Ectodermal cell (in vitro differentiated cells): ENCODE results near the gene ALDH8A1.

Source experiments
- H3K27ac ChIP-seq: 2 replicates; pipeline ENCODE4 v1.7.0; 2013; ENCODE audit warnings: mild to moderate bottlenecking, low read depth, low read length; ENCODE audit not compliant: insufficient read depth, poor library complexity, severe bottlenecking
- H3K27me3 ChIP-seq: 2 replicates; pipeline ENCODE4 v1.7.0; 2013; ENCODE audit warnings: mild to moderate bottlenecking, low read length; ENCODE audit not compliant: insufficient read depth, control insufficient read depth, poor library complexity, severe bottlenecking
- H3K36me3 ChIP-seq: one replicate; pipeline ENCODE4 v1.7.0; 2013; ENCODE audit warnings: low read length; ENCODE audit not compliant: control insufficient read depth, insufficient read depth
- H3K4me1 ChIP-seq: one replicate; pipeline ENCODE4 v1.7.0; 2013; ENCODE audit warnings: low read length; ENCODE audit not compliant: control insufficient read depth, insufficient read depth
- H3K4me3 ChIP-seq: 2 replicates; pipeline ENCODE4 v1.7.0; 2013; ENCODE audit warnings: low read depth, low read length, control low read depth; ENCODE audit not compliant: insufficient read depth
- H3K9me3 ChIP-seq: 2 replicates; pipeline ENCODE4 v1.7.0; 2013; ENCODE audit warnings: mild to moderate bottlenecking, low read length, moderate library complexity; ENCODE audit not compliant: control insufficient read depth
- WGBS, 2 experiments: methylation state at CpG; one replicate each; pipeline ENCODE4 v1.1.7; 2013; ENCODE audit warnings: missing lambda C conversion rate in 2 of 2; 5-methylcytosine and 5-hydroxymethylcytosine counted together

Gene ALDH8A1

GRCh38 chr6:134936476-134936875 is 13.4 kb downstream of the ALDH8A1 start:
- Histone ChIP-seq H3K9me3 (no peaks in the 10 kb centered on the region), H3K36me3 (no peaks in the 10 kb centered on the region), H3K4me3 (no peak overlapping the region), H3K27ac (no peak overlapping the region), H3K27me3 (no peaks in the 10 kb centered on the region), H3K4me1 (no peaks in the 10 kb centered on the region)
- 88 to 95% methylated on average over 5 of the region's 5 CpGs for WGBS, 2 experiments

GRCh38 chr6:134934793-134935485 is 15.0 kb downstream of the ALDH8A1 start:
- Histone ChIP-seq H3K27me3 (no peaks in the 10 kb centered on the region), H3K4me1 (no peaks in the 10 kb centered on the region), H3K36me3 (no peaks in the 10 kb centered on the region), H3K4me3 (no peak overlapping the region), H3K9me3 (no peaks in the 10 kb centered on the region), H3K27ac (no peak overlapping the region)
- 92 to 93% methylated on average over 4 to 5 of the region's 5 CpGs for WGBS, 2 experiments

- Histone ChIP-seq H3K9me3 (no peaks in the 10 kb centered on the region), H3K4me3 (no peak overlapping the region), H3K27ac (no peak overlapping the region), H3K27me3 (no peaks in the 10 kb centered on the region), H3K36me3 (no peaks in the 10 kb centered on the region), H3K4me1 (no peaks in the 10 kb centered on the region)
- WGBS, 2 experiments = 94 to 96% methylated on average over 11 of the region's 11 CpGs
These were observed 17.1 kb downstream of the ALDH8A1 start for GRCh38 chr6:134932535-134933470.

- 72 to 75% methylated on average over 5 of the region's 5 CpGs for WGBS, 2 experiments
These were observed 17.8 kb downstream of the ALDH8A1 start for GRCh38 chr6:134932098-134932497.

GRCh38 chr6:134930463-134930862 is 19.4 kb downstream of the ALDH8A1 start:
- H3K27me3 ChIP-seq = no peaks in the 10 kb centered on the region
- no peaks in the 10 kb centered on the region for H3K36me3 ChIP-seq
- H3K9me3 ChIP-seq = no peaks in the 10 kb centered on the region
- H3K27ac ChIP-seq = no peak overlapping the region
- no peak overlapping the region for H3K4me3 ChIP-seq
- 95 to 96% methylated on average over 6 of the region's 6 CpGs for WGBS, 2 experiments
- no peaks in the 10 kb centered on the region for H3K4me1 ChIP-seq

More at GRCh38 chr6:134932098-134932497, 17.8 kb downstream of the ALDH8A1 start:
- H3K27me3 ChIP-seq = no peaks in the 10 kb centered on the region
- H3K4me3 ChIP-seq = no peak overlapping the region
- no peak overlapping the region for H3K27ac ChIP-seq
- no peaks in the 10 kb centered on the region for H3K9me3 ChIP-seq
- H3K36me3 ChIP-seq = no peaks in the 10 kb centered on the region
- no peaks in the 10 kb centered on the region for H3K4me1 ChIP-seq

- 91 to 94% methylated on average over 6 of the region's 6 CpGs for WGBS, 2 experiments
These were observed 21.6 kb downstream of the ALDH8A1 start for GRCh38 chr6:134928151-134928900.

DNA sequence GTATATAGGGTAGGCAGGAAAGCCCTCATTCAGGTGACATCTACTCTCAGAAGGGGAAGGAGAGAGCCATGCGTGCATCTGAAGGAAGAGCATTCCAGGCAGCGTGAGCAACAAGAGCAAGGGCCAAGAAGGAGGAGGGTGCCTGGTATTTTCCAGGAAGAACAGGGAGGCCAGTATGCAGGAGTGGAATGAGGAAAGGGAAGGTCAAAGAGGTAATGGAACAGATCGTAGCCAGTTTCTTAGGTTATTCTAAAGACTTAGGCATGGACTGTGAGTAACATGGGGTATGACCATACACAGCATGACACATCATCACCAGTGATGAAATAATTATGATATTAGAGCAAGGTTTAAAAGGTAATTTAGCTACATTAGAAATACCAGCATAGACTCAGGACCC is 24.1 kb downstream of the ALDH8A1 start:
- Histone ChIP-seq H3K36me3 (no peaks in the 10 kb centered on the region), H3K9me3 (no peaks in the 10 kb centered on the region), H3K4me1 (no peaks in the 10 kb centered on the region), H3K4me3 (no peak overlapping the region), H3K27me3 (no peaks in the 10 kb centered on the region), H3K27ac (no peak overlapping the region)
- whole genome bisulfite sequencing, 2 experiments = 92 to 97% methylated on average over 3 of the region's 3 CpGs

More at GRCh38 chr6:134928151-134928900, 21.6 kb downstream of the ALDH8A1 start:
- Histone ChIP-seq H3K4me1 (no peaks in the 10 kb centered on the region), H3K27ac (no peak overlapping the region), H3K27me3 (no peaks in the 10 kb centered on the region), H3K36me3 (no peaks in the 10 kb centered on the region), H3K9me3 (no peaks in the 10 kb centered on the region), H3K4me3 (no peak overlapping the region)

DNA sequence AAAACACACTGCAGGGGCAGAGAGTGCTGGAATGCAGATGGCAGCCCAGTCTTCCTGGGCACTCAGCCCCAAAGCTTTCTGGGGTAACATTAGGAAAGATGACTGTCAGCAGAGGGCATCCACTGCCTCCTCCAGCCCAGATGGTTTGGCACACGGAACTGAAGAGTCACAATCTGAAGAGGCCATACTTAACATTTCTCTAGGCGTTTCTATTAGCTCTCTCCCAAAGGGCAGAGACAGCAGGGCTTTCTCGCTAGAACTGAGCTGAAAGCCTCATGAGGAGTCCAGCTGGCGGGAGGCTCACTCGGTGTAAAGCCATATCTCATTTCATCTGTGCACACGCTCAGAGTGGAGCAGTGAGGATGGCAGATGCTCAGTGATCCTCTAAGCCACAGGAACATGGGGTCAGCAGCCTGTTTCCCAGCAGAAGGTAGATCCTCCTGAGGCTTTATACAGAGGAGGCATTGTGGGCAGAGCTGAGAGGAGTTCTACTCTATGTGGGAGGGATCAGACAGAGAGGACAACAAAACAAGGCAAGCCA is 28.1 kb downstream of the ALDH8A1 start:
- Histone ChIP-seq H3K36me3 (no peaks in the 10 kb centered on the region), H3K4me1 (no peaks in the 10 kb centered on the region), H3K9me3 (no peaks in the 10 kb centered on the region), H3K4me3 (no peak overlapping the region), H3K27me3 (no peaks in the 10 kb centered on the region), H3K27ac (no peak overlapping the region)
- 92 to 93% methylated on average over 6 of the region's 6 CpGs for WGBS, 2 experiments

DNA sequence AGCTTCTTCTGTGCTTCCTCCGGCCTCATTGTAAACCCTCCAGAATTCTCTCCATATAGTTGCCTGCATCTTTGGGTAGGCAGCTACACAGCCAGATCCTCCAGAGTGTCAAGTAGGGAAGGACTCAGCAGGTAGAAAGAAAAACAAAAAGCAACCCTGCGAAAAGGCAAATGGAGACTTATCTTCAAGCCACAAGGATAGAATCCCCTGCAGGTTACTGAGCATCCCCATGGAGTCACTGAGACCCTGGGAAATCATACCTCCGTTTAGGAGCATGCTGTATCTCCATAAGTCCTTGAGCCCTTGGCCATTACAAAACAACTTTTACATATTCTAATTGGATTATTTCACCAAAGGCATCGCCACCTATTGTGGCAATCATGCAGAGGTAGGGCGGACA is 28.6 kb downstream of the ALDH8A1 start:
- Histone ChIP-seq H3K27ac (no peak overlapping the region), H3K9me3 (no peaks in the 10 kb centered on the region), H3K27me3 (no peaks in the 10 kb centered on the region), H3K4me1 (no peaks in the 10 kb centered on the region), H3K36me3 (no peaks in the 10 kb centered on the region), H3K4me3 (no peak overlapping the region)
- 71 to 72% methylated on average over 5 of the region's 5 CpGs for WGBS, 2 experiments
